HG03432 (cell line): ENCODE results near the gene DLGAP1.
A peak's percentile ranks its signal among the peaks of the same experiment; 100 is the strongest.
"Not testable (repeated sequence)": the region's sequence is repeated elsewhere in the genome, so short reads cannot be mapped to it uniquely, and the experiment has no call there.

Experiments used
- ATAC-seq: cut with Tn5 transposase; IDR thresholded peaks from one replicate; pipeline ENCODE4 v1.9.1; 2021; ENCODE audit warnings: mild to moderate bottlenecking, moderate library complexity; ENCODE audit not compliant: unreplicated experiment

The DLGAP1 gene

GRCh38 chr18:4455113-4455811 is at the start of gene DLGAP1:
Gene DLGAP1, minus strand, starts transcription at chr18:4455307.
- ATAC-seq = peak; percentile 84

DNA sequence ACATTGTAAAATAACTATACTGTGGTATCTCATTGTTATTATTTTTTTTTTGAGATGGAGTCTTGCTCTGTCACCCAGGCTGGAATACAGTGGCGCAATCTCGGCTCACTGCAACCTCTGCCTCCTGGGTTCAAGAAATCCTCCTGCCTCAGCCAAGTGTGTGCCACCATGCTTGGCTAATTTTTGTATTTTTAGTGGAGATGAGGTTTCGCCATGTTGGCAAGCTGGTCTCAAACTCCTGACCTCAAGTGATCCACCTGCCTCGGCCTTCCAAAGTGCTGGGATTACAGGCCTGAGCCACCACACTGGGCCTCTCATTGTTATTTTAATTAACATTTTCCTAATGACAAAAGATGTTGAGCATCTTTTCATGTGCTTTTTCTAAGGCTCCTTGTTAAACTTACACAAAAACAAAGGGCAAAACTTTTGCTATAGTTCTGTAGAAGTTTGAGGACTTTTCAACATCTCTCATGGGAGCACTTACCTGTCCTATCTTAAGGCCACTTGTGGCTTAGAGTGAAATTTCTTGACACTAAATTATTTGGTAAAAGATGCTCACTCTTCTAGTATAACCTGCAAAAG is 39.7 kb upstream of the DLGAP1 start:
- not testable (repeated sequence) for ATAC-seq

- no peak for ATAC-seq
Measured at GRCh38 chr18:4468511-4468910, 13.4 kb upstream of the DLGAP1 start.

DNA sequence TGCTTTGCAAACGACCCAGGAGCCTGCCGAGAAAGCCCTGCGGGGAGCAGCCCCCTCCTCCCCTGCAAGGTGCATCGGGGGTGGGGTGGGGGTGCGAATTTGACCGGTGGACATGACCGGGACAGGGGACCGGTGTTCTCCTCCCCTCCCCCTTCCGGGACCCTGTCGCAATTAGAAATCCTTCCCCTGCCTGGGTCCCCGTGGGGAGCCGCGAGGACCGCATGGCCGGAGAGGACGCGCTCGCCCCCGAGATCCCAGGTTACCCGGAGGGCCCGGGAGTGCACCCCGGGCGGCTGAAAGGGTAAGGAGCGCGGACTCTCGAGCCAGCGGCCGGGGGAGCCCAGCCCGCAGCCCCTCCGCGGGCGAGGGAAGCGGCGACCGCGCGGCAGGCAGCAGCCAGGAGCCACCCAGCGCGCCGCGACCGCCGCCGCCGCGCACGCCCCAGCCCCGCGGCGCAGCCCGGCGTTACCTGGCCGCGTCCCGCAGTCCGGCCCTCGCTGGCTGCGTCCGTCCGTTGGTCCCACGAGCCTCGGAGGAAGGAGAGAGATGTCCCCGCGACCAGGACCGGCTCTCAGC is 482 bp downstream of the DLGAP1 start:
- peak; percentile 30 for ATAC-seq

DNA sequence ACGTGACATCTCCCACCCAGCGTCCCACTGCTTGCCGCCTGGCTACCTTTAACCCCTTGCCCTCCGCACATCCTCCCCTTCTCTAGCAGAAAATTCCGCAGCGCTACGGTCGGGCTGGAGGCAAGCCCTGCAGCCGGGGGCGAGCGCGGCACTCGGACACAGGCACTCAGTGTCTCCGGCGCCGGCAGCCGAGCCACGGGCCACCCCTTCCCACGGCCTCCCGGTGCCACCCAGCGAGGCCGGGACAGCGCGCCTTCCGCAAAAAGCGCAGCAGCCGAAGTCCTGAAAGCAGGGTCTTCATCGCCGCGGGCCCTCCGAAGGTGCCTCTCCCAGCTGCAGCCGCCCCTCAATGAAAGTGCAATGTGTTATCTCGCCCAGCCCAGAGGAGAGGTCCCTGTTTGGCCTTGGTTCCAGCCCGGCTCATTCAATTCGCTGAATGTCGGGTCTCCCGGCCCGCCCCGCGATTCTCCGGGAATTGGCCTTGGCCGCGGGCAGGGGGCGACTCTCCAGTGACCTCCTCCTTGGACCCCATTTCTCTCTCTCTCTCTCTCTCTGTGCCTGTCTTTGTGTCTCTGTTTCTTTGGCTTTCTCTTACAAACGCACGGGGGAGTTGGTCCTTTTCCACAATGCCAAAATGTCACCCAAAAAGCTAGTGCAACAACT is 1.1 kb downstream of the DLGAP1 start:
- ATAC-seq = no peak

GRCh38 chr18:4453567-4453873 is 1.6 kb downstream of the DLGAP1 start:
- no peak for ATAC-seq

DNA sequence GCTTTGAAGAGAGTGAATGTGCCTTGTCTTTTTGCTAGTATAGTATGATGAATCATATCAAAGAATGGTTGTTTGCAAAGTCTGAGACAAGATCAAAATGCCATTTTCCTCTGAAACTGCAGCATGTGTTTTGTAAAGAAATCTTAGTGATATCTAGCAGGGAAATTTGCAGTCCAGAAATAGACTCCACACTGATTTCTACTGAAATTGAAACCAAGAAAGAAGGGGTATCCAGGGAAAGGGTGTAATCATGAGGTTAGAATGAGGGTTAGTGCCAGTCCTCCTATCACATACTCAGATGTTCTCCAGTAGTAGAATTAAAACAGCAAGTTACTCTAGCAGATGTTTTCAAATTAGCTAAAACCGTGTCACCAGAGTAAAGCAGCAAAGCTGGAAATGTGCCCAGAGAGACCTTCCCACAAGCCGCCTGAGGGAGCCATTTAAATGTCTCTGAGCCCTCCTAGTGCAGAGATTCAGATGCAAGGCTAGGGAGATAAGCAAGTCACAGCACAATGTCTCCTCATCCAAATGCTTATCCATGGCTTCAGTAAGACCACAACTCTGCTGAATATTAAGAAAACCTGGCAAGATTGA is 4.9 kb downstream of the DLGAP1 start:
- no peak for ATAC-seq

DNA sequence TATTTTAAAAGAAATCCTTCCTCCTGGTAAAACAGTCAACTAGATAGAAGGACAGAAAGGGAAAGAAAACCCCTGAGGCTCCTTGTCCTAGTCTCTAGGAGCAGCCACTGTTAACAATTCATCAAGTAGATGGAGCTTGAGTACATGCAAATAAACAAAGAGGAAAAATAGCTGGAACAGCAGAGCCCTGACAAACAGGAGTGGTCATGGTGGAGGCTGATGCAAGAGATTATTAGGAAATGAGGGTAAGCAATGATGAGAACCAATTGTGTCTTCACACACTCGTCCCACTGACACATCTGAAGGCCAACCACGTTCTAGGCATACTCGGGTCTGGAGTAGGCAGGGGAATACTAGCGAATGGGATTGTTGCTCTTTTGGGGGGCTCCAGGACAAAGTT is 9.2 kb downstream of the DLGAP1 start:
- ATAC-seq = no peak

DNA sequence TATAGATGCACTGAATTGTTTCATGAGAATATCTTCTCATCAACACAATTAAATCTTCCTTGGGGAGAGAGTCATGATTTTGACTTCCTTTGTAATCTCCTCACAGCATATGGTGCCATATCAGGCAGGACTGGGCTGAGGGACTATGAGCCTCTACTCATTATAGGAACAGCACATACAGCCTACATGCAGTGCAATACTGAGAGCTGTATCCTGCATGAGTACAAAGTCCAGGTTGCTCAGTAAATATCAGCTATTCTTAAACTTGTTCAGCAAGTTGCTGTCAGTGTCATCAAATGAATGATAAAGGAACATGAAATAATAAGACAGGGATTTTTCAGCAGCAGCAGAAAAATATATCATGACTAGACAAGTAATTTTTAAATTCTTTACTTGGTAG is 10.8 kb downstream of the DLGAP1 start:
- ATAC-seq = no peak

DNA sequence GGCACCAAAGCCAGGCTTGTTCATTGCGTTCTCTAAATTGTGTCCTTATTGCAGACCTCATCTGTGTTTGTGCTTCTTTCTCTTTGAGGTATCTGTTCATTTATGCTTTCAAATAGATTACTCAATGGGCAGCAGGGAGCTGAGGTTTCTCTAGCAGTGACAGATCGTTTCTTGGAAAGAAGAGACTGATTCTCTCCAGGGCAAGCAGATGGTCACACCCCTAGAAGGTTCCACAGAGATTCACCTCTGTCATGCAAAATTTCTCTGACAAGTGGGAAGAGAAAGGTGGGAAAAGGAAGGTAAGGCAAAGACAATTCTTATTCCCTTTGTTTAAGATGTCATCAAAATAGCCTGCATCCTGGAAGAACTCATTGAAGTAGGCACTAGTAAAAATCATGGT is 14.0 kb downstream of the DLGAP1 start:
- no peak for ATAC-seq

DNA sequence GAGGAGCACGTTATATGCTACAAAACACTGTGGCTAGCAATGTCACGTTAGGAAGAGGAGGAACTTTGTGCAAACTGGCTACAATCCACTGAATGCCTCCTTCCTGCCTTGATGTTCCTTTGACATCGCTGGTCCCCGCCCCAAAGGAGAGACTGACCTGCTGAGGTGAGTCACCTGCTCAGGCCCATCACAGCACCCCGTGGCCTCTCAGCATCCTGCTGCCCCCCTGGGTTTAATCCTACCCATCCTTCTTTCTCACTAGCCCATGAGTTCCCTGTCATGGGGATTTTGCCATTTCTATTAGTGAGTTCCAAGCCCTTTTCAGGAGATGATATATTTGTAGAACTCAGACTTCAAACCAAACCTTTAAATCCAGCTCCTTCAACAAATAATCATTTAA is 16.2 kb downstream of the DLGAP1 start:
- ATAC-seq = no peak

GRCh38 chr18:4433717-4434116 is 21.4 kb downstream of the DLGAP1 start:
- no peak for ATAC-seq

- no peak for ATAC-seq
Measured at GRCh38 chr18:4430836-4431235, 24.3 kb downstream of the DLGAP1 start.

DNA sequence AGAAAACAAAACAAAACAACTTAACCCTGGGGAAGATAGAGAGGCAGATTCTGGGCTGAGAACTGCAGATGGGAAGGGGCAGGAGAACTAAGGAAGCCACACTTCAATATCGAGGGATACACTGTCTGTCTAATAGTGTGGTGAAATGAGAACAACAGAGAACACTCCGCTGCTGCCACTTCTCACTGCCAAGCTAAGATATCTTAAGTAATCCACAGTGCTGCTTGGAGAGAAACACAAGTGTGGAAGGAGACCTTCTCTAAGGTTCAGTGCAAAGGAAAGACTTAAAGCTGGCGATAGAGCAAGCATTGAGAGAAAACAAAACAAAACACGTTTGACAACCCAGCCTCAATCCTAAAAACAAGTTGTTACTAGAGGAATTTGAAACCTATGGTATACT is 37.4 kb downstream of the DLGAP1 start:
- no peak for ATAC-seq

- ATAC-seq = no peak
Measured at GRCh38 chr18:4416976-4417375, 38.1 kb downstream of the DLGAP1 start.

DNA sequence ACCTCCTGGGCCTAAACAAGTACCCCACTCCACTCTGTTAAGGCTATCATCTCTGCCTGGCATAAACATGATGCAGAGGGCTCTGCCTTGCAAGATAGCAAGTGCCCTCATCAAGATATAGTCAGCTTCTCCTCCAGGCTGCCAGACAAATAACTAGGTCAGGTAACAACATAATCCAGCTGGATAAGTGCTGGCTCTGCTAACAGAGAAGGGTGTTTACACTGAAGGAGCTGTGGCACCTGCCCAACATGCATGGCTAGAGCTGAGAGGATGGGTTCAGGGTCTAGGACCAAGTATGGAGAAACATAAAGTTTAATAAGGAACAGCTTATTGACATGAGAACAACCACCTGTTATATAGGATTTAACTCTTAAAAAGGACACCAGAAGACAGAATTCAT is 42.8 kb downstream of the DLGAP1 start:
- ATAC-seq = no peak

DNA sequence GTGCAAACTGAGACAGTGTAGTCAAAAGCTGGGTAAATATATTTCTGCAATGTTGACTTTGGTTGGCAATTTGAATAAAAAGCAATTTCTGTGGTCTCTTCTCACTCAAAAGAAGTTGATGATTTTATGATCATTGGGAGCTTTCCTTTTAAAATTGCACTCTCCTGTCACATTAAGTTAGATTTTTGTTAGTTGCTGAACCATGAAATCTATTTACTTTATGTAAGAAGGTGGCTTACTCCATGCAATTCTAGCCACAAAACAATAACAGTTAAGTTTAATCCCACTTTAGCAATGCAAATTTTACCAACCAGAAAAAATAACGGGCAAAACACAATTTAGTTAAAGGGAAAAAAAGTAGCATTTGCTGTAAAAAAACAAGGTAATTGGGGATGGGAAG is 48.3 kb downstream of the DLGAP1 start:
- ATAC-seq = no peak

GRCh38 chr18:4405965-4406364 is 49.1 kb downstream of the DLGAP1 start:
- ATAC-seq = no peak

GRCh38 chr18:4403836-4404235 is 51.3 kb downstream of the DLGAP1 start:
- ATAC-seq = no peak

- ATAC-seq = no peak
Measured at GRCh38 chr18:4400911-4401310, 54.2 kb downstream of the DLGAP1 start.

DNA sequence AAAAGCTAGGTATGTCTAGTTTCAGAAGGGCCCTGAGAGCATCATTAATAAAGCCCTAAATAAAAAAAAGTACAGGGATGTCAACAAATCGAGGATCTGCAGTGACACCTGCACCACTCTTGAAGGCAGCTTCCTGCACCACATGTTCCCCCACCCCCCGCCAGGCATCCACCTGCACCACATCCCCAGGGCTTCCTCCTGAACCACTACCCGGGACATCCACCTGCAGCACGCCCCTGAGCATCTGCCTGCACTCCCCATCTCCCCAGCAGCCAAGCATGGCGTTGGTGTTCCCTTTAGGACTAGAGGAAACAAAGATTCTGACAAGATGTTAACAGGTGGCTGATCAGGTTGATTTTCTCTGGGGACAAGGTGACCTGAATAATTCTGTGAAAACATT is 55.2 kb downstream of the DLGAP1 start:
- no peak for ATAC-seq

GRCh38 chr18:4394700-4395099 is 60.4 kb downstream of the DLGAP1 start:
- ATAC-seq = no peak
